ENCODE measurements around the gene NCOA7.

NCOA7 gene, protein sequence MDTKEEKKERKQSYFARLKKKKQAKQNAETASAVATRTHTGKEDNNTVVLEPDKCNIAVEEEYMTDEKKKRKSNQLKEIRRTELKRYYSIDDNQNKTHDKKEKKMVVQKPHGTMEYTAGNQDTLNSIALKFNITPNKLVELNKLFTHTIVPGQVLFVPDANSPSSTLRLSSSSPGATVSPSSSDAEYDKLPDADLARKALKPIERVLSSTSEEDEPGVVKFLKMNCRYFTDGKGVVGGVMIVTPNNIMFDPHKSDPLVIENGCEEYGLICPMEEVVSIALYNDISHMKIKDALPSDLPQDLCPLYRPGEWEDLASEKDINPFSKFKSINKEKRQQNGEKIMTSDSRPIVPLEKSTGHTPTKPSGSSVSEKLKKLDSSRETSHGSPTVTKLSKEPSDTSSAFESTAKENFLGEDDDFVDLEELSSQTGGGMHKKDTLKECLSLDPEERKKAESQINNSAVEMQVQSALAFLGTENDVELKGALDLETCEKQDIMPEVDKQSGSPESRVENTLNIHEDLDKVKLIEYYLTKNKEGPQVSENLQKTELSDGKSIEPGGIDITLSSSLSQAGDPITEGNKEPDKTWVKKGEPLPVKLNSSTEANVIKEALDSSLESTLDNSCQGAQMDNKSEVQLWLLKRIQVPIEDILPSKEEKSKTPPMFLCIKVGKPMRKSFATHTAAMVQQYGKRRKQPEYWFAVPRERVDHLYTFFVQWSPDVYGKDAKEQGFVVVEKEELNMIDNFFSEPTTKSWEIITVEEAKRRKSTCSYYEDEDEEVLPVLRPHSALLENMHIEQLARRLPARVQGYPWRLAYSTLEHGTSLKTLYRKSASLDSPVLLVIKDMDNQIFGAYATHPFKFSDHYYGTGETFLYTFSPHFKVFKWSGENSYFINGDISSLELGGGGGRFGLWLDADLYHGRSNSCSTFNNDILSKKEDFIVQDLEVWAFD

DNA sequence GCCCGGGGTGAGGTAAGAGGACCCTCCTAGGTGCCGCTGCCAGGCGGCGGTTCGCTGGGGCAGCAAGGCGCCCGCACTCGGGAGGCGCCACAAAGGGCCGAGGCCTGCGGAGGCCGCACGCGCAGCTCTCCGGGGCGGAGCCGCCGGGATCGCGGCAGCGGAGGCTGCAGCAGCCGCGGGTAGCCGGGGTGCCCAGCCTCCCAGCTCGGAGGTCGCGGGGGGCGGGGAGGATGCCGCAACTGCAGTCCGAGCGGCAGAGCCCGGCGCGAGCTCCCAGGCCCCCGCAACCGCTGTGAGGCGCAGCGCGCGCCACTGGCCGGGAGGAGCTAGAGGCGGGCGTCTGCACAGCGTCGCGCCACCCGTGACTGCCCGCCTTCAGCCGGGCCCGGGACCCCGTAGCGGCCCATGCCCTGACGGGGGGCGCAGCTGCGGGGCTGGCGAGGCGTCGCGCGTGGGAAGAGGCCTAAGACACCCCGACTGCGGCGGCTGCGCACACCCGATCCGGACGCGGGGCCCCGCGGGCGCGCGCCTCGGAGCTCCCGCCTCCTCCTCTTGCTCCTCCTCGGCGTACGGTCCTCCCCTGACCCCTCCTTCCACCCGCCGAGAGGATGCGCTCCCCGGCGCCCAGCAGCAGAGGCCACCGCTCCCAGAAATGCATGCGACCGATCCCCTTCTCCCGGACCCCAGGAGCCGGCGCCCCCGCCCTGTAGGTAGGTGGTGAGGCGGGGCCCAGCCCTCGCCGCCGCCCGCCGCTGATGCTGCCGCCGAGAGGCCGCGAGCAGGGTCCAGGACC lies at the start of gene NCOA7:
TSS of gene NCOA7 (plus strand) at position 603 of the 793 bp plus-strand sequence. CDS start 24,395 bp downstream, outside the sequence.
- Histone ChIP-seq H3K9ac (ENCODE audit: low read length) (peak within 1 kb of the TSS; percentile 97), H3K4me3 (ENCODE audit: low read length) (peak within 1 kb of the TSS; percentile 90), H3K9me3 (ENCODE audit: control insufficient read depth, low read length) (no peaks in the 10 kb centered on the region), H3K27me3 (replicated peaks; ENCODE audit: control insufficient read depth, insufficient read depth, low read length) (no peaks in the 10 kb centered on the region), H3K36me3 (ENCODE audit: control insufficient read depth, insufficient read depth, low read length, severe bottlenecking) (no peaks in the 10 kb centered on the region), H3K4me1 (ENCODE audit: control insufficient read depth, insufficient read depth, low read length) (peaks cover 62% of the 10 kb centered on the region)
- DNase-seq (ENCODE audit: low read depth) = peak; percentile 83

DNA sequence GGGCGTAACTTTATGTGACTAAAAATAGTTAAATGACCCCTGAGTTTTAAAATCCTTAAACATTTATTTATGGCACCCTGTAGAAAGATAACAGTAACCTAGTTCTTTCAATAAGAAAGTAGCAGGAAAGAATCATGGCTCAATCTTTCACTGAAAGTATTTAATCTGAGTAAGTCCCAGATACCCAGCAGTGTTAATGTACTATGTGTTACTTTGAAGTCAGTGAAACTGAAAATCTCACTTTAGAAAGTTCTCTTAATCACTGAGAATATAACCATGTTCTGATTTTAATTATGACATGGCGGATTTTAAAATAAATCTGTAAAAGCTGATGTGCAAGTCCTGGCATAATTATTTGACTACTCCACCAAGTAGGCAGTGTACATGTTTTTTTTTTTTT lies 49.4 kb upstream of the NCOA7 start:
- Histone ChIP-seq H3K9me3 (ENCODE audit: control insufficient read depth, low read length) (no peaks in the 10 kb centered on the region), H3K4me1 (ENCODE audit: control insufficient read depth, insufficient read depth, low read length) (no peaks in the 10 kb centered on the region), H3K27me3 (replicated peaks; ENCODE audit: control insufficient read depth, insufficient read depth, low read length) (peaks cover 9% of the 10 kb centered on the region), H3K4me3 (ENCODE audit: low read length) (no peak overlapping the region), H3K36me3 (ENCODE audit: control insufficient read depth, insufficient read depth, low read length, severe bottlenecking) (no peaks in the 10 kb centered on the region), H3K9ac (ENCODE audit: low read length) (no peak overlapping the region)
- DNase-seq (ENCODE audit: low read depth) = no peak

DNA sequence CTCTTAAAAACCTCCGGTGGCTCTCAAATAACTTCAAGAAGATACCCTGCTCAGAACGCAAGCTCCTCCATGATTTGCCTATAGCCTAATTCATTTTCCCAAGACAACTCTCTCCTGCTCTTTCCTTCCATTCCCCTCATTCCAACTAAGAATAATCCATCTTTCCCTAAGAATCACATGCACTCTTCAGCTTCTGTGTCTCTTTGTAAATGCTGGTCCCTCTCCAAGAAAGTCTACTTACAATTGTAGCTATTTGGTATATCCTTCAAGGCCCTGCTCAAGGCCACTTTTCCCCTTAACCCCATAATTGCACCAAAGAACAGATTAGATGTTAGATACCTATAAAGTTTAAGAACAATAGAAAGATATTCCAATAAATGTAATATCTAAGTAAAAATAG lies 48.7 kb upstream of the NCOA7 start:
- Histone ChIP-seq H3K4me3 (ENCODE audit: low read length) (no peak overlapping the region), H3K36me3 (ENCODE audit: control insufficient read depth, insufficient read depth, low read length, severe bottlenecking) (no peaks in the 10 kb centered on the region), H3K9ac (ENCODE audit: low read length) (no peak overlapping the region), H3K9me3 (ENCODE audit: control insufficient read depth, low read length) (no peaks in the 10 kb centered on the region), H3K27me3 (replicated peaks; ENCODE audit: control insufficient read depth, insufficient read depth, low read length) (peaks cover 13% of the 10 kb centered on the region), H3K4me1 (ENCODE audit: control insufficient read depth, insufficient read depth, low read length) (peaks cover 6% of the 10 kb centered on the region)
- no peak for DNase-seq (ENCODE audit: low read depth)

DNA sequence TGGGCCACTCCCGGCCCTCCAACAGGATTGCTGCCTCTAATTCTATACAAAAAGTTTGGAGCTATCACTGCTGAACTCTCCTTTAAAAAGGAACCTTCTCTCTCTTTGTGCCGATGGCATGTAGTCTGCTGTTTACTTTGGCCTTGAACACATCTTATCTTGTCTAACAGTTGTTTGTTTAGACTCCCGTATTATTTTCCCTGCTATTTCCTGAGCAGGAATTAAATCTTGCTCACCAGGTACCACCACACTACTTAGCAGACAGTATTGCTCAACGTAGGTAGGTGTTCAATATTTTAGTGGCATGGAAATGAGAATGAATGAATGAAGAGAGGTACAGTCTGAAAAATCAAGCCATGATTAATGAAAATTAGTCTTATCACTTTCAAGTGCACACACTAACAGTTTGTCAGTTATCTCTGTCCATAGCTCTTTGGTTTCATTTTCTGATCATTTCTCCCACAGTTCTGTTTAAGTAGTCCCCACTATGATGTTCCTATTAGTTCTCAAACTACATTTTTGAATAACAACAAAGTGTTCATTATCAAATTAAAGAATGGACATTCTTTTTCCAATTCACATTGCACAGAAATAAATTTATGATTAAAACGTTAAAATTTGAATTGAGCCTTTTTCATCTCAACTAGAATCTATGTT lies 48.2 kb upstream of the NCOA7 start:
- DNase-seq (ENCODE audit: low read depth) = no peak
- H3K27me3 ChIP-seq (replicated peaks; ENCODE audit: control insufficient read depth, insufficient read depth, low read length) = peaks cover 13% of the 10 kb centered on the region
- peaks cover 12% of the 10 kb centered on the region for H3K4me1 ChIP-seq (ENCODE audit: control insufficient read depth, insufficient read depth, low read length)
- H3K4me3 ChIP-seq (ENCODE audit: low read length) = no peak overlapping the region
- H3K9me3 ChIP-seq (ENCODE audit: control insufficient read depth, low read length) = no peaks in the 10 kb centered on the region
- no peaks in the 10 kb centered on the region for H3K36me3 ChIP-seq (ENCODE audit: control insufficient read depth, insufficient read depth, low read length, severe bottlenecking)
- no peak overlapping the region for H3K9ac ChIP-seq (ENCODE audit: low read length)

DNA sequence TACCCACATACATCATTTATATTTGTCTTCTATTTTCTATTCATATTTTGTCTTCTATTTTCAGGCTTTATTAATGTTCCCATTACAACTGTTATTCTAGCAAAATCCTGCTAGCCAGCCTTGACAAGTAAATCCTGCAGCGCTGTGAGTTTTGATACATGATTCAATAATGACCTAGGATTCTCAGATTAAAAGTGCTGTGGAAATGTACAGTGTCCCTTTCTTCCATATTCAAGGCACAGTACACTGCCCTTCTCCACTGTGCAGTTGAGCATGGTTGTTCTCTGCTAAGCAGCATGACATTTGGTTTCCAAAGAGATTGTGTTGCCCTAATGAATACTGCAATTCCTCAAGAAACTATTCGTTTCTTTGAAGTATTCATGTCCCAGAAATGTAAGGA lies 47.2 kb upstream of the NCOA7 start:
- Histone ChIP-seq H3K9me3 (ENCODE audit: control insufficient read depth, low read length) (no peaks in the 10 kb centered on the region), H3K4me3 (ENCODE audit: low read length) (no peak overlapping the region), H3K27me3 (replicated peaks; ENCODE audit: control insufficient read depth, insufficient read depth, low read length) (peaks cover 13% of the 10 kb centered on the region), H3K9ac (ENCODE audit: low read length) (no peak overlapping the region), H3K4me1 (ENCODE audit: control insufficient read depth, insufficient read depth, low read length) (peaks cover 14% of the 10 kb centered on the region), H3K36me3 (ENCODE audit: control insufficient read depth, insufficient read depth, low read length, severe bottlenecking) (no peaks in the 10 kb centered on the region)
- DNase-seq (ENCODE audit: low read depth) = no peak

DNA sequence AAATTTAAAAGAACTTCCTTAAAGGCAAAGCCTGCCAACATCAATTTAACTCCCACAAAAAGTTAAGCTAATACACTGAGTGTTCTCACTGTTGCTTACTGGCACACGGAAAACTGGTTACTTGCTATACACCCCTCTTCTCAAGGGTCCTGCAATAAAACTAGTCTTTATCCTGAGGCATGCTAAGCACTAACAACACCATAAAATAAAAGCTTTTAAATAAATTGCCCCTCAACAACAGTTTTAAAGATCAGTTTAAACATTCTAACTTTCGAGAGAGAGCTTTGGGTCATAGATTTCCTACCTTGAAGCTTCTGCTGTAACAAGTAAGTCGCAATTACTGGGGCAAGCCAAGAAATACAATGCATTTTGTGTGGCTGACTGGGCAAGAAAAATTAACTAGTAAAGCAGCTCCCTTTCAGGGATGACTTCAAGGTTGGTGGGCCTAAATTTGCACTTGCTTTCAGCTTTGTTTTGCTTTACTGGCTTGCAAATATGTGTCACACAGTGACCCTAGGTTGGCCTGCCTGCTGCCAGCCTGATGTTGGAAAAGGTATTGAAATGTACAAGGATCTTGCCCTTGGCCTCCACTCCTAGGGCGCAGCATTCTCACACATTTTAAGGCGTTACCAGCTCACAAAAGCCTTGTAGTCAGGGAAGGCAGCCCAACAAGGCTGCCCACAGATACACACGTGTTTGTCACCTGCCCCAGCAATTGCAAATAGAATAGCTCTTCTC lies 45.3 kb upstream of the NCOA7 start:
- peaks cover 17% of the 10 kb centered on the region for H3K27me3 ChIP-seq (replicated peaks; ENCODE audit: control insufficient read depth, insufficient read depth, low read length)
- H3K9ac ChIP-seq (ENCODE audit: low read length) = no peak overlapping the region
- peaks cover 22% of the 10 kb centered on the region for H3K4me1 ChIP-seq (ENCODE audit: control insufficient read depth, insufficient read depth, low read length)
- no peaks in the 10 kb centered on the region for H3K36me3 ChIP-seq (ENCODE audit: control insufficient read depth, insufficient read depth, low read length, severe bottlenecking)
- no peak for DNase-seq (ENCODE audit: low read depth)
- H3K9me3 ChIP-seq (ENCODE audit: control insufficient read depth, low read length) = no peaks in the 10 kb centered on the region
- H3K4me3 ChIP-seq (ENCODE audit: low read length) = no peak overlapping the region

DNA sequence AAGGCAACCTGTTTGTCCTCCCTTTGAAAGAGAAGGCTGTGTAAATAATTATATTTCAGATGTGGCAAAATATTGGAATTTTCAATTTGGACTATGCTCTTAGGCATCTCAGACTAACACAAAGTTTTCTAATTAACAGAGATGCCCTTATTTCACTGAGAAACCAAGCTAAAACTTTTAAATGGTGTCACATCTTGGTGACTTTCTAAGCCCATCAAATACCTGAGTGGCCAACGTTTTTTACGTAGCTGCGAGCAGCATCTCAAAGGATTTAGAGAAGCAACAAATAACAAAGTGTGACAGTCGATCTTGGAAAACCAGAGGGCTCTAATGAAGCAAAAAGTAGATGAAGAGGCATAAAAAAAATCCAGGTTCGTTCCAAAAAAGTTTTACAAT lies 44.7 kb upstream of the NCOA7 start:
- H3K4me3 ChIP-seq (ENCODE audit: low read length) = no peak overlapping the region
- H3K27me3 ChIP-seq (replicated peaks; ENCODE audit: control insufficient read depth, insufficient read depth, low read length) = peaks cover 21% of the 10 kb centered on the region
- H3K9ac ChIP-seq (ENCODE audit: low read length) = no peak overlapping the region
- DNase-seq (ENCODE audit: low read depth) = no peak
- no peaks in the 10 kb centered on the region for H3K36me3 ChIP-seq (ENCODE audit: control insufficient read depth, insufficient read depth, low read length, severe bottlenecking)
- H3K4me1 ChIP-seq (ENCODE audit: control insufficient read depth, insufficient read depth, low read length) = peaks cover 22% of the 10 kb centered on the region
- H3K9me3 ChIP-seq (ENCODE audit: control insufficient read depth, low read length) = no peaks in the 10 kb centered on the region

DNA sequence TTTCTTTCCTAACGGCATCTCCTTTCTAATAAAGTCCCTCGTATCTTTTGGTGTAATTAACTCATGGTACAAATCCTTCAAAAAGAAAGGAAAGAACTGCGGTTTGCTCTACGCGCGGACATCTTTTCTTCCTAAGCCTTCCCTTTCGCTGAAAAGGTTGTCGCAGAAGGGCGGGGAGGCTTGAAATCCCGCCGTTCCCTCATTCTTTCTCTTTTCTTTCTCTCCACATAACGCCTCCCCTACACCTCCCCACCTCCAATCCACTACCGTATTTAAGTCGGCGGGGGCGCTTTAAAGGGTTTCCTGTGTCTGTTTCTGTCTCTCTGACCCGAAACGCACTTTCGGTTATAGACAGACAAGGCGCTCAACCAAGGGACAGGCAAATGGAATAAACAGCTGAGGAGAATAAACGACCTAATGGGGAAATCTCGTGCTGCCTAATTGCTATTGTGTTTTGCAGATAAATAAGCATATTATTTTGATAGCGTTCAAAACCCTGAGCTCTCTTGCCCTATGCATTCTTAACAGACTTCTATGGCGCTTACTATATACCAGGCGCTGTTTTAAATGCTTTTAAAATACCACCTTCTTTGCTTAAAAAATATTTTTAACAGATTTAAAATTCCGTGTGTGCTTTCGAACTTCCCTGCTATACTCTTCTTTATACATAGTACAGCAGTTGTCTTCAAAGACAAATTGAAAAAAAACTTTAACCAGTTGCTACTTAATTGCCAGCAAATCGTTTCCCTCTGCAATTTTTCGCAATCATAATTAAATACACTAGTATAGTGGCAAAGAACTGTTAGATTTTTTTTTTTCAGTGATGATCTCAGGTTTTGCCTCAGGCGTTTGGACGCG lies 43.8 kb upstream of the NCOA7 start:
- H3K27me3 ChIP-seq (replicated peaks; ENCODE audit: control insufficient read depth, insufficient read depth, low read length) = peaks cover 21% of the 10 kb centered on the region
- peaks cover 22% of the 10 kb centered on the region for H3K4me1 ChIP-seq (ENCODE audit: control insufficient read depth, insufficient read depth, low read length)
- no peaks in the 10 kb centered on the region for H3K36me3 ChIP-seq (ENCODE audit: control insufficient read depth, insufficient read depth, low read length, severe bottlenecking)
- H3K4me3 ChIP-seq (ENCODE audit: low read length) = peak overlapping the region; percentile 85
- H3K9ac ChIP-seq (ENCODE audit: low read length) = peak overlapping the region; percentile 68
- H3K9me3 ChIP-seq (ENCODE audit: control insufficient read depth, low read length) = no peaks in the 10 kb centered on the region
- peak; percentile 55 for DNase-seq (ENCODE audit: low read depth)

DNA sequence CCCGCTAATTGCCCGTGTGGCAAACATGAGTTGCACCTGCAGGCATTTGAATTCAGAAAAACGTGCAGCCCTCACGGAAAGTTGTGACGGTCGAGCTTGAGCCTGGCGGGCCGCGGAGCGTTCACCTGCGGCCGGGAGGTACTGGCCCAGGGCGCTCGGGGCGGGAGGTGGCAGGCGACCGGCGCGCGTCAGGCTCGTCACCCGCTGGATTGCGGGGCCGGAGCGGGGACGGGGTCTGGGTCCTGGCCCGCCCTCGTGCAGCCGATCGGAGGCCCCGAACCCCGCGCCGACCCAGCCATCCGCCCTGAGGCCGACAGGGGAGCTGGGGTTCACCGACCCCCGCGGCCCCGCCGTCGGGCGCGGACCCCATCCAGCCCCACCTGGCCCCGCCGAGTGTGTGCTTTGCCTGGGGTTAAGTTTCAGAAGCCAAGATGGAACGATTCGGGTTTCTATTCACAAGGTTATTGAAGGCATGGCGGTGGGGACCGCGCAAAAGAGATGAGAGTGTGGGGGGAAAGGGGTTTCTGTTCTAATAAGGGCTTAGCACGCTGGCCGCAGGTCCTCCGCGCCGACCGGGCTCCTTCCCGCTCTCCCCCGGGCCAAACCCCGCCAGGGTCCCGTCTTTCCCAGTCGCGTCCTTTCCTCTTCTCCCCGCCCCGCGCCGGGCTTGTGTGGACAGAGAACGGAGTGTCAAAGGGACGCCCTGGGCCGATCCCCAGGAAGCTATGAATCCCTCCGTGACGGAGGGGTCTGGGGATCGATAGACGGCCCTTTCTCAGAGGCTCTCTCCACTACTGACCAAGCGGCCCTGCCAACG lies 43.0 kb upstream of the NCOA7 start:
- Histone ChIP-seq H3K27me3 (replicated peaks; ENCODE audit: control insufficient read depth, insufficient read depth, low read length) (peaks cover 21% of the 10 kb centered on the region), H3K9me3 (ENCODE audit: control insufficient read depth, low read length) (no peaks in the 10 kb centered on the region), H3K4me3 (ENCODE audit: low read length) (peak overlapping the region; percentile 85), H3K9ac (ENCODE audit: low read length) (peak overlapping the region; percentile 72), H3K36me3 (ENCODE audit: control insufficient read depth, insufficient read depth, low read length, severe bottlenecking) (no peaks in the 10 kb centered on the region), H3K4me1 (ENCODE audit: control insufficient read depth, insufficient read depth, low read length) (peaks cover 22% of the 10 kb centered on the region)
- peak; percentile 64 for DNase-seq (ENCODE audit: low read depth)

All from adipocyte (in vitro differentiated cells).